H1 (cell line): ENCODE data around the gene ABCD1. TPM values are rescaled to one million over a fixed set of nuclear protein-coding genes. Genes with fewer than 3 reads are reported as not detected.
A peak's percentile ranks its signal among the peaks of the same experiment; 100 is the strongest.

ENCODE experiments used
- CTCF ChIA-PET: fragments of 300-600 bp; sonication (Branson Sonifier 250); formaldehyde crosslinking; loops from one replicate; lab custom pipeline; 2021; ENCODE audit not compliant: partially characterized antibody; lab: Charles Lee
- POLR2A ChIA-PET: fragments of 300-600 bp; sonication (Branson Sonifier 250); formaldehyde crosslinking; loops from one replicate; lab custom pipeline; 2021; ENCODE audit warnings: inconsistent platforms; ENCODE audit not compliant: partially characterized antibody; lab: Charles Lee
- DNase-seq, 2 experiments: peaks; one replicate each; pipeline versions ENCODE4 v3.0.0 to v3.0.0-alpha.2; 2010 to 2022; ENCODE audit warnings: low spot score in 2 of 2, low read depth in 1 of 2, mixed read lengths in 1 of 2
- FAIRE-seq: peaks from 2 replicates; lab custom pipeline; 2011; peaks lifted over from hg19 to GRCh38; lab: Jason Lieb, UNC
- H2AFZ ChIP-seq: 2 replicates; pipeline ENCODE4 v1.8.1; 2012; ENCODE audit warnings: low read length, inconsistent platforms
- H2AK5ac ChIP-seq: 2 replicates; pipeline ENCODE4 v1.6.1; 2013; ENCODE audit warnings: low read depth, low read length
- H2BK120ac ChIP-seq: replicated peaks from 2 replicates; pipeline ENCODE3; 2013; ENCODE audit warnings: low read depth, low read length, inconsistent platforms
- H2BK12ac ChIP-seq: 2 replicates; pipeline ENCODE4 v1.6.1; 2013; ENCODE audit warnings: low read depth, low read length
- H2BK15ac ChIP-seq: 2 replicates; pipeline ENCODE4 v1.6.1; 2013; ENCODE audit warnings: low read length
- H2BK20ac ChIP-seq: 2 replicates; pipeline ENCODE4 v1.6.1; 2013; ENCODE audit warnings: low read length
- H2BK5ac ChIP-seq: 2 replicates; pipeline ENCODE4 v1.6.1; 2013; ENCODE audit warnings: low read depth, low read length
- H3K14ac ChIP-seq: 2 replicates; pipeline ENCODE4 v1.6.1; 2013; ENCODE audit warnings: inconsistent platforms; ENCODE audit not compliant: insufficient read length
- H3K18ac ChIP-seq: 2 replicates; pipeline ENCODE4 v1.6.1; 2013; ENCODE audit warnings: low read length; ENCODE audit errors: extremely low read depth
- H3K23ac ChIP-seq: 2 replicates; pipeline ENCODE4 v1.6.1; 2013; ENCODE audit warnings: inconsistent platforms; ENCODE audit not compliant: insufficient read length
- H3K23me2 ChIP-seq: 2 replicates; pipeline ENCODE4 v1.6.1; 2013; ENCODE audit warnings: low read depth, low read length
- H3K27ac ChIP-seq: 2 replicates; pipeline ENCODE4 v1.6.1; 2011; ENCODE audit warnings: low read depth, low read length, inconsistent platforms
- H3K27me3 ChIP-seq, 4 experiments: replicated peaks in 1 of 4; 1 replicate in 1 of 4; 2 replicates in 3 of 4; pipeline versions ENCODE4 v1.6.1 to v1.8.1; 2011 to 2013; ENCODE audit warnings: low read length in 3 of 4, mild to moderate bottlenecking in 3 of 4, inconsistent platforms in 2 of 4, mixed read lengths in 2 of 4, moderate library complexity in 1 of 4; ENCODE audit not compliant: control insufficient read depth in 3 of 4, insufficient read depth in 3 of 4; ENCODE audit errors: extremely low read depth in 1 of 4
- H3K36me3 ChIP-seq, 4 experiments: 2 replicates each; pipeline versions ENCODE4 v1.6.1 to v1.8.1; 2011 to 2013; ENCODE audit warnings: mild to moderate bottlenecking in 4 of 4, low read length in 3 of 4, moderate library complexity in 2 of 4, control low read depth in 1 of 4, inconsistent platforms in 1 of 4; ENCODE audit not compliant: insufficient read depth in 4 of 4, control insufficient read depth in 2 of 4
- H3K4ac ChIP-seq: replicated peaks from 2 replicates; pipeline ENCODE3; 2013; ENCODE audit warnings: low read length, low read depth, mixed read lengths, inconsistent platforms; ENCODE audit not compliant: insufficient read length
- H3K4me1 ChIP-seq, 4 experiments: replicated peaks in 1 of 4; 1 replicate in 1 of 4; 2 replicates in 3 of 4; pipeline versions ENCODE4 v1.6.1 to v1.8.1; 2011 to 2013; ENCODE audit warnings: low read length in 3 of 4, inconsistent platforms in 2 of 4, mixed read lengths in 1 of 4; ENCODE audit not compliant: insufficient read depth in 4 of 4, control insufficient read depth in 3 of 4
- H3K4me2 ChIP-seq, 2 experiments: 2 replicates each; pipeline versions ENCODE4 v1.6.1 to v1.8.1; 2011 to 2013; ENCODE audit warnings: low read depth in 2 of 2, low read length in 2 of 2, control low read depth in 1 of 2, inconsistent platforms in 1 of 2, mild to moderate bottlenecking in 1 of 2; ENCODE audit not compliant: insufficient read depth in 1 of 2
- H3K4me3 ChIP-seq, 4 experiments: fragments of 200-600, 300-600 bp in 1 of 4; sonication (generic), shearing (Covaris generic), sonication (Bioruptor Twin) in 1 of 4; 2 replicates each; pipeline versions ENCODE4 v1.5.1 to v1.8.1; 2011 to 2016; ENCODE audit warnings: low read length in 4 of 4, low read depth in 3 of 4, control low read depth in 2 of 4, inconsistent platforms in 2 of 4, mild to moderate bottlenecking in 2 of 4, mixed read lengths in 1 of 4, moderate library complexity in 1 of 4; ENCODE audit not compliant: insufficient read depth in 2 of 4; ENCODE audit errors: extremely low read depth in 1 of 4
- H3K56ac ChIP-seq: replicated peaks from 2 replicates; pipeline ENCODE3; 2013; ENCODE audit warnings: low read depth, mild to moderate bottlenecking, mixed read lengths, low read length, inconsistent platforms; ENCODE audit not compliant: insufficient read length
- H3K79me1 ChIP-seq: 2 replicates; pipeline ENCODE4 v1.6.1; 2013; ENCODE audit warnings: low read depth, low read length, control low read depth
- H3K79me2 ChIP-seq, 2 experiments: 2 replicates each; pipeline versions ENCODE4 v1.6.1 to v1.8.1; 2012 to 2013; ENCODE audit warnings: low read length in 2 of 2, mild to moderate bottlenecking in 2 of 2, inconsistent platforms in 1 of 2; ENCODE audit not compliant: insufficient read depth in 2 of 2, control insufficient read depth in 1 of 2
- H3K9ac ChIP-seq, 4 experiments: replicated peaks in 1 of 4; 1 replicate in 1 of 4; 2 replicates in 3 of 4; pipeline versions ENCODE4 v1.6.1 to v1.8.1; 2011 to 2013; ENCODE audit warnings: low read depth in 3 of 4, low read length in 3 of 4, control low read depth in 2 of 4, mild to moderate bottlenecking in 2 of 4, moderate library complexity in 2 of 4, inconsistent platforms in 1 of 4; ENCODE audit errors: extremely low read depth in 1 of 4
- H3K9me3 ChIP-seq, 2 experiments: 2 replicates each; pipeline versions ENCODE4 v1.6.1 to v1.8.1; 2012 to 2013; ENCODE audit warnings: mild to moderate bottlenecking in 2 of 2, moderate library complexity in 2 of 2, control low read depth in 1 of 2, inconsistent platforms in 1 of 2, low read depth in 1 of 2, low read length in 1 of 2, mixed read lengths in 1 of 2; ENCODE audit not compliant: insufficient read depth in 2 of 2
- H4K20me1 ChIP-seq, 2 experiments: replicated peaks in 1 of 2; 2 replicates each; pipeline versions ENCODE3 to v1.8.1; 2011 to 2013; ENCODE audit warnings: inconsistent platforms in 2 of 2, low read length in 2 of 2, mild to moderate bottlenecking in 1 of 2; ENCODE audit not compliant: insufficient read depth in 2 of 2, control insufficient read depth in 1 of 2
- H4K5ac ChIP-seq: 2 replicates; pipeline ENCODE4 v1.6.1; 2013; ENCODE audit warnings: low read length, low read depth, mixed read lengths, inconsistent platforms; ENCODE audit not compliant: insufficient read length
- H4K8ac ChIP-seq: 2 replicates; pipeline ENCODE4 v1.8.0; 2013; ENCODE audit warnings: mild to moderate bottlenecking, moderate library complexity, low read length, inconsistent platforms; ENCODE audit not compliant: insufficient read depth; ENCODE audit errors: extremely low read depth
- H4K91ac ChIP-seq: replicated peaks from 2 replicates; pipeline ENCODE3; 2013; ENCODE audit warnings: low read length, mixed read lengths, inconsistent platforms; ENCODE audit not compliant: insufficient read length
- BCL11A ChIP-seq, 2 experiments: IDR thresholded peaks; one replicate each; pipeline ENCODE4 v1.6.1; 2011; ENCODE audit warnings: low read depth in 2 of 2, low read length in 2 of 2, mild to moderate bottlenecking in 2 of 2
- CBX5 ChIP-seq: fragments of 300-800, 300-1000 bp; sonication (generic); IDR thresholded peaks from 2 replicates; pipeline ENCODE4 v1.7.1; 2016; ENCODE audit warnings: antibody characterized with exemption, low read length, low read depth
- CEBPB ChIP-seq: IDR thresholded peaks from 2 replicates; pipeline ENCODE4 v1.6.1; 2012; ENCODE audit warnings: low read depth, low read length
- CHD1 ChIP-seq: IDR thresholded peaks from 2 replicates; pipeline ENCODE4 v1.6.1; 2012; ENCODE audit warnings: low read depth, low read length, improper control_type of control experiment
- GTF2F1 ChIP-seq: IDR thresholded peaks from 2 replicates; pipeline ENCODE4 v1.6.1; 2012; ENCODE audit warnings: low read depth, low read length, improper control_type of control experiment, borderline replicate concordance
- JUND ChIP-seq: IDR thresholded peaks from 2 replicates; pipeline ENCODE4 v1.6.1; 2011; ENCODE audit warnings: mild to moderate bottlenecking, improper control_type of control experiment, low read length
- RFX5 ChIP-seq: IDR thresholded peaks from 2 replicates; pipeline ENCODE4 v1.6.1; 2011; ENCODE audit warnings: low read depth, low read length, improper control_type of control experiment, borderline replicate concordance
- SAP30 ChIP-seq: fragments of 300-600 bp; sonication (generic); IDR thresholded peaks from 2 replicates; pipeline ENCODE4 v1.7.1; 2012; ENCODE audit warnings: low read length, moderate library complexity, mild to moderate bottlenecking, inconsistent platforms; ENCODE audit not compliant: insufficient read depth, insufficient replicate concordance
- SIN3A ChIP-seq, 2 experiments: IDR thresholded peaks in 1 of 2; conservative IDR thresholded peaks in 1 of 2; 2 replicates each; pipeline ENCODE4 v1.6.1; 2011 to 2012; ENCODE audit warnings: low read length in 2 of 2, improper control_type of control experiment in 1 of 2, low read depth in 1 of 2, mild to moderate bottlenecking in 1 of 2
- SIRT6 ChIP-seq: IDR thresholded peaks from one replicate; pipeline ENCODE4 v1.7.1; 2012; ENCODE audit warnings: low read length, inconsistent platforms
- SP2 ChIP-seq: IDR thresholded peaks from 2 replicates; pipeline ENCODE4 v1.6.1; 2012; ENCODE audit warnings: mild to moderate bottlenecking, low read length, inconsistent platforms
- SP4 ChIP-seq: IDR thresholded peaks from 2 replicates; pipeline ENCODE4 v1.6.1; 2012; ENCODE audit warnings: low read length, inconsistent platforms
- TAF7 ChIP-seq: optimal IDR thresholded peaks from 2 replicates; pipeline ENCODE3; 2011; ENCODE audit warnings: low read depth, mild to moderate bottlenecking, inconsistent platforms, low read length, moderate library complexity, borderline replicate concordance
- YY1 ChIP-seq: IDR thresholded peaks from 2 replicates; pipeline ENCODE4 v1.6.1; 2011; ENCODE audit warnings: low read depth, mild to moderate bottlenecking, low read length
- WGBS, 2 experiments: shearing (Covaris generic) in 1 of 2; methylation state at CpG; one replicate each; pipeline versions ENCODE4 v1.1.6 to v1.1.7; 2013 to 2015; ENCODE audit warnings: low lambda C conversion rate in 2 of 2, mixed read lengths in 2 of 2, inconsistent platforms in 1 of 2, low coverage in 1 of 2, missing lambda C conversion rate in 1 of 2; ENCODE audit not compliant: insufficient replicate concordance in 2 of 2, insufficient coverage in 1 of 2, insufficient read length in 1 of 2; ENCODE audit errors: extremely low coverage in 1 of 2, missing lambda C conversion rate in 1 of 2; 5-methylcytosine and 5-hydroxymethylcytosine counted together
- polyA plus RNA-seq, 7 experiments: library from polyadenylated mRNA; depleted of rRNA in 3 of 7; stranded (reverse) in 5 of 7; unstranded in 2 of 7; fragments of >200 nt in 5 of 7; fragments of 200-250 nt in 2 of 7; gene quantifications; 1 replicate in 5 of 7; 2 replicates in 1 of 7; 4 replicates in 1 of 7; pipeline versions ENCODE4 v1.2.1 to v1.2.3, GENCODE V29; 2011 to 2013; ENCODE audit warnings: missing spikeins in 2 of 7, mixed read lengths in 2 of 7
- total RNA-seq: library from RNA; stranded (reverse); fragmentation: NEBNext Ultra II Directional; extraction: Animal tissue kit (Norgen Biotek cat#: 25700); gene quantifications from 2 replicates; pipeline ENCODE4 v1.2.1, GENCODE V29; 2021

The ABCD1 gene
- total and polyA plus RNA-seq, 2 of the 8 experiments (the other 6 are each of a cell fraction or from before 2014, with no cell fraction given) = 3.1 to 6.6 TPM

GRCh38 chrX:153686711-153687110 is 37.9 kb upstream of the ABCD1 start:
- H3K23ac ChIP-seq = no peak overlapping the region
- no peaks in the 10 kb centered on the region; the same call in 1 of the 2 replicates for H3K79me1 ChIP-seq
- H3K18ac ChIP-seq = no peak overlapping the region; the same call in 1 of the 2 replicates
- peaks cover 0 to 13% of the 10 kb centered on the region in 2 experiments; a peak in 3 of 4 replicates for H3K79me2 ChIP-seq
- H4K8ac ChIP-seq = peak overlapping the region; percentile 51; the same call in 1 of the 2 replicates
- H3K4me2 ChIP-seq = peak overlapping the region; percentile 45 to 57
- no CpG with 5 or more reads among the region's 9 CpGs for WGBS, 2 experiments
- H3K9me3 ChIP-seq = peaks cover 4 to 5% of the 10 kb centered on the region in 2 experiments; a peak in 2 of 4 replicates
- peak overlapping the region in 1 of 4 experiments; percentile 55; a peak in 1 of 8 replicates for H3K4me3 ChIP-seq
- peaks cover 2 to 3% of the 10 kb centered on the region in 2 experiments for H4K20me1 ChIP-seq
- no peak overlapping the region for H2AFZ ChIP-seq
- H3K27ac ChIP-seq = no peak overlapping the region
- H3K36me3 ChIP-seq = peaks cover 0 to 16% (median 0%) of the 10 kb centered on the region in 4 experiments; a peak in 1 of 8 replicates
- DNase-seq (peak in 1 of 2 experiments; percentile 48), FAIRE-seq (no peak)
- 0 out of 2 replicates have a peak overlapping the region, but pooled peaks have one; percentile 50 for H2BK12ac ChIP-seq
- H2BK15ac ChIP-seq = no peak overlapping the region
- H3K4me1 ChIP-seq = peaks cover 0 to 27% (median 11%) of the 10 kb centered on the region in 4 experiments; a peak in 6 of 7 replicates
- CTCF ChIA-PET = interaction anchor here (1.0 to 2.1 kb wide), 9 partner anchors 8 to 147 kb away, joined by 3 to 10 read pairs (median 5); no protein-coding TSS in a partner anchor
- H4K91ac ChIP-seq = no peak overlapping the region
- no peak overlapping the region for H2BK20ac ChIP-seq
- POLR2A ChIA-PET = interaction anchor here (1.0 to 2.3 kb wide), 8 partner anchors 8 to 109 kb away, joined by 3 to 11 read pairs (median 4); partner anchors contain the start of genes BCAP31 and PNCK
- H2BK5ac ChIP-seq = no peak overlapping the region
- H4K5ac ChIP-seq = no peak overlapping the region
- no peak overlapping the region for H3K56ac ChIP-seq
- H3K9ac ChIP-seq = peak overlapping the region in 2 of 4 experiments; percentile 5 to 63; a peak in 1 of 7 replicates
- no peak overlapping the region for H3K14ac ChIP-seq
- no peak overlapping the region for H2AK5ac ChIP-seq
- H3K27me3 ChIP-seq = no peaks in the 10 kb centered on the region
- H3K4ac ChIP-seq = no peak overlapping the region
- H3K23me2 ChIP-seq = no peaks in the 10 kb centered on the region
- no peak overlapping the region for H2BK120ac ChIP-seq
- TF ChIP-seq TAF7 (no peak), CBX5 (no peak), CEBPB (no peak), GTF2F1 (no peak), RFX5 (no peak), CHD1 (no peak), BCL11A (IDR thresholded peaks at IDR 0.05; ENCODE audit: low read depth in 2 of 2, low read length in 2 of 2) (no peak), SIN3A (conservative IDR thresholded peaks at IDR 0.05 in 1 of 2, IDR thresholded peaks at IDR 0.05 in 1 of 2; ENCODE audit: low read depth in 1 of 2, low read length in 2 of 2) (no peak), SP4 (no peak), JUND (no peak), YY1 (no peak), SAP30 (no peak), SP2 (no peak), SIRT6 (no peak)
